HTR-8/SVneo (cell line): ENCODE measurements around the gene NT5C1A.
A peak's percentile ranks its signal among the peaks of the same experiment; 100 is the strongest.

ENCODE experiments used
- DNase-seq: peaks from one replicate; pipeline ENCODE4 v3.0.0; 2011; ENCODE audit warnings: low spot score, mixed read lengths; ENCODE audit not compliant: insufficient read length
- FAIRE-seq: peaks from 2 replicates; lab custom pipeline; 2011; peaks lifted over from hg19 to GRCh38; lab: Jason Lieb, UNC

The NT5C1A gene

DNA sequence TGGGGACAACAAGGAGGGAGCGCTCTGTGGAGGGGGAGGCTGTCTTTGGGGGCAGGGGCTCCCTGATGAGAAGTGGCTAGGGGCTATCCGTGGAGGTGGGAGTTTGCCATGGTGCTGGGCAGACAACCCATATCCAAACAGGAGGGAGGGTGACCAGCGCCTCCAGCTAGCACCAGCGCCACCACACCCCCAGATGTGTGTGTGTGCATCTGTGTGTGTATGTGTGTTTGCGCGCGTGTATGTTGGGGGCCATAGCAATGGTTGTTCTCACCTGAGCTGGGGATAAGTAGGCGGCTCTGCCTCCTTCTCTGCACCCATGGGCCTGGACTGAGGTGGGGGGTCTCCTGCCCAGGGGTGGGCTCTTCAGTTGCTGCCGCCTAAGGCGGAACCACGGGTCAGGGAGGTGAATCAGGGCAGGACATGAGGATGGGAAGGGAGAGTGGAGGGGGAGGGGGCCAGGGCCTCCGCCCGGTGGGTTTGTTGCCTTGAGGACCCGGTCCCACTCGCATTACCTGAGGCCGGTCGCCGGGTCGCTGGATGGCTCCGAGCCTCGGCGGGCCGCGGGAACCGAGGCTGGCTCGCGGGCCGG lies 19.0 kb upstream of the NT5C1A start:
- DNase-seq (no peak), FAIRE-seq (no peak)

DNA sequence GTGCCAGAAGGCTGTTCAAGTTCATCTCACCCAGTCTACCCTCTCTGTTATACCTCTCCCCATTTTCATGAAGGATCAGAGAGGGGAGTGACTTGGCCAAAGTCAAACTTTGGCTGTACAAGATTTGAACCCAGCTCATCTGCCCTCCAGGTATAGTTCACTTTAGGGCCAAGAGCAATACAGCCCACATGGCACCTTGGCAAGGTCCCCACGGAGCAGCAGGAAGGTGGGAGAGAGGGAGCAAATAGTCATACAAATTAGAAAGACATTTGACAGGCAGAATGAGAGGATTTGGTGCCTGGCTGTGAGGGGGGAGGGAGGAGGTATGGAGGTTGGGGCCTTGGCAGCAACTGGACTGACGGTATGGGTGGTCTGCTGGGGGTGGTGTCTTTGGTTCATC lies 18.3 kb upstream of the NT5C1A start:
- DNase-seq (no peak), FAIRE-seq (no peak)

GRCh38 chr1:39689635-39690034 lies 17.7 kb upstream of the NT5C1A start:
- no peak for DNase-seq
- FAIRE-seq = no peak

GRCh38 chr1:39689214-39689613 lies 17.3 kb upstream of the NT5C1A start:
- FAIRE-seq = no peak
- no peak for DNase-seq

- no peak for FAIRE-seq
These were observed 16.8 kb upstream of the NT5C1A start for GRCh38 chr1:39688706-39689105.

DNA sequence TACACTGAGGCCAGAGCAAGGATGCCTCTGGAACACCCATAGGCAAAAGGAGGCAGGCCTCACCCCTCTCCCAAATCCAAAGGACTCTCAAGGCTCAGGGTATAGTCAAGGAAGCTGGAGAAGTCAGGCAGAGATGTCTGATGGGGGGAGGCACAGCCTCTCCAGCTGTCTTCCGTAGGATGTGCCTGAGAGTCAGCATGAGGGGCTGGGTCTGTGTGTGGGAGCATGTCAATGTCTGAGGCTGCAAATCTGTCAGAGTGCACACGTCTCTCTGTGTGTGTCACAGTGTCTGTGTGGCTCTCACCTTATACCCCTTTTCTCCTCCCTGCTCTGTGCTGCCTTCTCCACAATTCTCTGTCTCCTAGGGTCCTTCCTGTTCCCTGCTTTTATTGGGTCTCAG lies 15.3 kb upstream of the NT5C1A start:
- FAIRE-seq (no peak), DNase-seq (no peak)

More at GRCh38 chr1:39688706-39689105, 16.8 kb upstream of the NT5C1A start:
- no peak for DNase-seq

GRCh38 chr1:39685071-39685470 lies 13.2 kb upstream of the NT5C1A start:
- DNase-seq (no peak), FAIRE-seq (no peak)

GRCh38 chr1:39684313-39684664 lies 12.4 kb upstream of the NT5C1A start:
- no peak for FAIRE-seq
- no peak for DNase-seq

DNA sequence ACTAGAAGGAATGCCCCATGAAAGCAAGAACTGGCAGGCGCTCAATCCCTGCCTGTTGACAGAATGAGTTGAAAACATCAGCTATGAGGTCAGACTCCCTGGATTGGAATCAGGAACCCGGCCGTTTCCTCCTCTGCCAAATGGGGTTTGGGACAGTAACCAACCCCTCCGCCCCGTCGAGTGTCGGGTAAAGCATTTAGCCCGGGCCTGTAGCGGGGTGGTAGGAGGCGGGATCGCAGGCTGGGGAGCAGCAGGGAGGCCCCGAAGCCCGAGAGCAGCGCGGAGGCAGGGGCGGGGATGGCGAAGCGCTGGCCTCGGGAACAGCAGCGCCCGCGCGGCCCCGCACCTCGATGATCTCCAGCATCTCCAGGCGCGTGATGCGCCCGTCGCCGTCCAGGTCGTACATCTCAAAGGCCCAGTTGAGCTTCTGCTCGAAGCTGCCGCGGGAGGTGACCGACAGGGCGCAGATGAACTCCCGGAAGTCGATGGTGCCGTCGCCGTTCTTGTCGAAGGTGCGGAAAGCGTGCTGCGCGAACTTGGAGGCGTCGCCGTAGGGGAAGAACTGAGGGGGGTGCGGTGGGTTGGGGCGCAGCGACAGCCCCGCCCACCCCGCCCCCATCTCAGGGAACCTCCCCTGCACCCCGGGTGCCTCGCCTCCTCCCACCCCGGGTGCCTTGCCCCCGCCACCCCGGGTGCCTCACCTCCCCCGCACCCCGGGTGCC lies 11.8 kb upstream of the NT5C1A start:
- FAIRE-seq = no peak
- no peak for DNase-seq

- DNase-seq = no peak
- no peak for FAIRE-seq
These were observed 10.1 kb upstream of the NT5C1A start for GRCh38 chr1:39681999-39682398.

GRCh38 chr1:39681294-39681693 lies 9.4 kb upstream of the NT5C1A start:
- DNase-seq (no peak), FAIRE-seq (no peak)

GRCh38 chr1:39680751-39681150 lies 8.8 kb upstream of the NT5C1A start:
- DNase-seq (no peak), FAIRE-seq (no peak)

DNA sequence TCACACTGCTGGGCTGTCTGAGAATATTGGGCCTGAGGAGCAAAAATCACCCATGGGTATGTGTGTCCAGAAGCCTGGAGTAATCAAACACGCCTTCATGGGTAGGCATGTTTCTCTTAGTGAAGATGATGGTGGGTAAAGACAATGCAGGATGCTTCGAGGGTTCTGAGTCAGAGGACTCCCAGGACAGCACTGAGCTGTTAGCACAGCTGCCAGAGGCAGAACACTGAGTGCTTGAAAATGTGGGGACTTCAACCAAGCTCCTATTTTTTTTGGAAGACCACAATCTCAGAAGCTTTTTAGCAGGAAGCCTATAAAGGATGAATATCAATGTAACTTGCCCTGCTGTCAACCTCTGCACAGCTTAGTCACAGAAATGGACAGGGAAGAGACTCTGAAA lies 7.9 kb upstream of the NT5C1A start:
- FAIRE-seq = no peak

GRCh38 chr1:39678889-39679288 lies 7.0 kb upstream of the NT5C1A start:
- no peak for DNase-seq
- FAIRE-seq = no peak

More for the DNA sequence above, 7.9 kb upstream of the NT5C1A start:
- no peak for DNase-seq

DNA sequence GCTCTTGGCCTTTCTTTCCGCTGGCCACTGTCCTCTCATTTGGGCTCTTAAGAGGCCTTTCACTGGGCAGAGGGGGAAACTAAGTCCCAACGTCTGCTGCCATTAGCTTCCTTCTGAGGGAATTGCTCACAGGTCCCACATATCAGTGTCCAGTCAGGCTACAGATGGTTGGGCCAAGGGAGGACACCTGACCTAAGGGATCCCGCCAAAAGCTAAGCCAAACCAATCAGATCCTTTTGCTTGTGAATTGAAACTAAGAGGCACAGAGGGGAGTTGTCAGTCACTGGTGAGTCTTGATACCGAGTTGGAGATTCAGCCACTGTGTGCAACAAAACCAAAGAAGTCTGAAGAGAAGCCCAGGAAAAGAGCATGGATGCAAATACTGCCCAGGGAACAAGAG lies 5.7 kb upstream of the NT5C1A start:
- DNase-seq = no peak
- FAIRE-seq = no peak

- FAIRE-seq = no peak
- peak; percentile 39 for DNase-seq
These were observed 5.1 kb upstream of the NT5C1A start for GRCh38 chr1:39676948-39677548.

- FAIRE-seq = no peak
- DNase-seq = no peak
These were observed 3.3 kb upstream of the NT5C1A start for GRCh38 chr1:39675220-39675619.

GRCh38 chr1:39673215-39673614 lies 1.3 kb upstream of the NT5C1A start:
- DNase-seq = no peak
- FAIRE-seq = no peak

DNA sequence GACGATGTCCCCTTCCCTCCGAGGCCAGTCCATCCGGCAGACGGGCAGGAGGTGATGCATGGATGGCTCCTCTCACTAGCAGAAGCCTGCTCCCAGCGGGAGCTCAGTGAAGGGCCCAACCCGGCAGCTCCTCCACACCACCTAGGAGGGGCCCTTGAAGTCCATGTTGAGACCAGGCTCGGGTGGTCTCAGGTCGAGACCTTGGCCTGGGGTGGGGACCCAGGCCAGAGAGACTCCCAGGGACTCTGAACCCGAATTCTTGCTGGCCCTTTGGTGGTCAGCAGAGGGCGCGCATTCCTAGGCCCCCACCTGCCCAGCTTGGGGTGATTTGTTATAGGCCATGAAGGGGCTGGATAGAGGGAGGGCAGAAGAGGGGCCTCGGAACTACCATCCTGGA lies 642 bp upstream of the NT5C1A start:
- DNase-seq (no peak), FAIRE-seq (no peak)

DNA sequence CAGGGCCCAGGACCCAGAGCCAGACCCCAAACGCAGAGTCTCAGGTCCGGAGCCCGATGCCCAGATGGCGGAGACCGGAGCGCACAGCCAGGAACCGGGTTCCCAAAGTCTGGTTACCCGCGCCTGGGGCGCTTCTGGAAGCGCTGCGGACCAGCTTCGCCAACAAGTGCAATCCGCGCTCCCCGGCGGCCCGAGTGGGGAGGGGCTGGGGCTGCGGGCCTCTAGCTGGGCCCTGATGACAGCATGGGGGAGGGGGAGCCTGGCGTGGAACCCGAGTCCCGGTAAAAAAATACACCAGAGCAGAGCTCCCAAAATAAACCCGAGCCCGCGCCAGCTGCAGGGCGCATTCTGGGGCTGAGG lies 494 bp downstream of the NT5C1A start:
- DNase-seq = no peak
- FAIRE-seq = no peak

DNA sequence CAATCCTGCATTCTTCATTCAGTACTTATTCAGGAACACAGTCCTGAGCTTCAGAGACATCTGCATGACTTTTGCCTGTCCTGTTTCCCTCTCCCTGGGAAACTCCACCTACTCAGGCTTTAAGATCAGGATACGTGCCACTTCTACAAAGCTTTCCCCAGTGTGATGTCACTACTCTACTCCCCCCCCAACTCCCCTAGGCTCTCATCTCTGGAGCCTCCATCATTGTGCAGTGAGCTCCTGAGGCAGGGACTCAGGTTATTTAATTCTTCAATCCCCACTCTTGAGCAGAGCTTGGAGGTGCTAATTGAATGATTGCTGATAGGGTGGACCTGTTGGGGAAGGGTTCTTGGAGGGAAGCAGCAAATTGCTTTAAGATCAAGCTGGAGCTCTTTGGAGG lies 1.2 kb downstream of the NT5C1A start:
- FAIRE-seq = no peak

DNA sequence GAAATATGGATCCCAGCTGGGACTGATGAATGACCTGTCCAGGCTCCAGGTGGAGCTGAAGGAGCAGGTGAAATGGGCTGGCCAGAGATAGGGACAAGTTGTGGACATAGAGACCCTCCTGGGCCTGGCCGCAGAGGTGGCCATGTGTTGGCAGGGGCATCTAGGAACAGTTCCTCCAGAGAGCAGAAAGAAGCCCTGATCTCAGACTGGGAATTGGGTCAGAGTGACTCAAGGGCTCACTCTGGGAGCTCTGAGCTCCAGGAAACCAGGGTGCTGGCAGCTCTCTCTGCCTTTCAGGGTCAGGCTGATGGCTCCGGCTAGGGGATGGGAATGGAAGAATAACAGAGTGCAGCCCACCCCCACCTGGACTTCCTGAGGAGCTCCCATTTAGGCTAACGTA lies 3.0 kb downstream of the NT5C1A start:
- FAIRE-seq (no peak), DNase-seq (no peak)

More for the DNA sequence above, 1.2 kb downstream of the NT5C1A start:
- DNase-seq = no peak
